ENCODE results near the gene PPP4C. TPM values are rescaled to one million over a fixed set of nuclear protein-coding genes. Genes with fewer than 3 reads are reported as not detected.

PPP4C gene
- 125 to 145 TPM (median 144 TPM) in 5 replicates for total RNA-seq (2022; extraction: Qiagen RNA extraction; ENCODE audit: low read depth)

DNA sequence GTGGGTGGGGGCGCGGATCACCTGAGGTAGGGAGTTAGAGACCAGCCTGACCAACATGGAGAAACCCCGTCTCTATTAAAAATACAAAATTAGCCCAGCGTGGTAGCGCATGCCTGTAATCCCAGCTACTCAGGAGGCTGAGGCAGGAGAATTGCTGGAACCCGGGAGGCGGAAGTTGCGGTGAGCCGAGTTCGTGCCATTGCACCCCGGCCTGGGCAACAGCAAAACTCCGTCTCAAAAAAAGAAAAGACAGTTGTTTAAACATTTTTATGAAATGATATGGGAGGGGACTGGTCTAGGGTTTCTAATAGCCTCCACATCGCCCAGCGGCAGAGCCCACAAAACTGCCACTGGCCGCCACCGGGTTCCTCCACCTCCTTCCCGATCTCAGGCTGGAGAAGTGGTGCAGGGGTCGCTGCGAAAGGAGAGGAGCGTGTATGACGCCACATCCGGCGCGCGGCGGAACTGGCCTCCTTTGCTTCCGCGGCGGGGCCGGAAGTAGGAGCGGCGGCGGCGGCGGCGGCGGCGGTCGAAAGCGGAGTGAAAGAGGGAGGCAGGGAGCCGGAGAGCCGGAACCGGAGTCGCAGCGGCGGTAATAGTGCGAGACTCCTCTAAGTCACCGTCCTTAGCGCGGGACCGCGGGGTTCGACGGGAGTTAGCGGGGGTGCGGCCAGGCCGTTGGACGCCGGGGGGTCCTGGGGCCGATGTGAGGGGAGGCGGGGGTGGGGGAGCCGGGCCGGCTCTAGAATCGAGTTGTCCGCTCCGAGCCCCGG lies at the start of gene PPP4C:
TSS of gene PPP4C (plus strand) at position 492 of the 773 bp plus-strand sequence. CDS start 384 bp downstream, outside the sequence.

GRCh38 chr16:30030841-30031413 lies 44.9 kb upstream of the PPP4C start, which contains the start of gene TLCD3B:
Gene TLCD3B (minus strand): TSS chr16:30031271. CDS start chr16:30030527, 744 bp downstream.

DNA sequence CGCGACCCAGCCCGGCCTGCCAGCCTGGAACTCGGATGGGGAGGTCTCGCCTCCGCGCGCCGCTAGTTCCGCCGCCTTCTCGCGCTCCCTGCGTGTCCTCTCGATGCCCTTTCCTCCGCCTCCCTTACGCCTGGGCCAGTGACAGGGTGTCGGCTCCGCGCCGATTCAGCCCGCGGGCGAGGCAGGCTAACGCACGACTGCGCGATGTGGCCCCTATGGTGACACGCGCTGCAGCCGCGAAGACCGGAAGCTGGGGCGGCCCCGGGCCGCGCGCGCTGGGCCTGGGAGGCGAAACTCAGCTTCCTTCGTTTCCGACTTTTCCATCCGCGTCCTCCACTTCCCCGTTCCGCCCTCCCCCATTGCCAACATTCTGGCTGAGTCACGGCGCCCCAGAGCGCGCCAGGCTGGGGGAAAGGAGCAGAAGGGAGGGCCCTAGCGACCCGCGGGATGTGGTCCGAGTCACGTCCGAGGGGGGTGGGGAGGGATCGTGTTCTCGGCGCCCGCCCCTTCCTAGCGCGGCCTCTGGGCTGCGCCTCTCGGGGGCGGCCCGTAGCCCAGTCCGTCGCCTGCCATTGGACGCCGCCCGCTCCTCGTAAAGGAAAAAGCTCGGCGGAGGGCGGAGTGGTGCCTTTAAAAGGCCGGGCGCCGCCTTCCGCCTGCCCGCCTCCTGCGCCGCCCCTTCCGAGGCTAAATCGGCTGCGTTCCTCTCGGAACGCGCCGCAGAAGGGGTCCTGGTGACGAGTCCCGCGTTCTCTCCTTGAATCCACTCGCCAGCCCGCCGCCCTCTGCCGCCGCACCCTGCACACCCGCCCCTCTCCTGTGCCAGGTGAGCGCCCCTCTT lies 10.5 kb upstream of the PPP4C start, which contains the start of gene ALDOA:
TSS of gene ALDOA (plus strand) at position 659 of the 841 bp plus-strand sequence. CDS start 1,138 bp downstream, outside the sequence.

DNA sequence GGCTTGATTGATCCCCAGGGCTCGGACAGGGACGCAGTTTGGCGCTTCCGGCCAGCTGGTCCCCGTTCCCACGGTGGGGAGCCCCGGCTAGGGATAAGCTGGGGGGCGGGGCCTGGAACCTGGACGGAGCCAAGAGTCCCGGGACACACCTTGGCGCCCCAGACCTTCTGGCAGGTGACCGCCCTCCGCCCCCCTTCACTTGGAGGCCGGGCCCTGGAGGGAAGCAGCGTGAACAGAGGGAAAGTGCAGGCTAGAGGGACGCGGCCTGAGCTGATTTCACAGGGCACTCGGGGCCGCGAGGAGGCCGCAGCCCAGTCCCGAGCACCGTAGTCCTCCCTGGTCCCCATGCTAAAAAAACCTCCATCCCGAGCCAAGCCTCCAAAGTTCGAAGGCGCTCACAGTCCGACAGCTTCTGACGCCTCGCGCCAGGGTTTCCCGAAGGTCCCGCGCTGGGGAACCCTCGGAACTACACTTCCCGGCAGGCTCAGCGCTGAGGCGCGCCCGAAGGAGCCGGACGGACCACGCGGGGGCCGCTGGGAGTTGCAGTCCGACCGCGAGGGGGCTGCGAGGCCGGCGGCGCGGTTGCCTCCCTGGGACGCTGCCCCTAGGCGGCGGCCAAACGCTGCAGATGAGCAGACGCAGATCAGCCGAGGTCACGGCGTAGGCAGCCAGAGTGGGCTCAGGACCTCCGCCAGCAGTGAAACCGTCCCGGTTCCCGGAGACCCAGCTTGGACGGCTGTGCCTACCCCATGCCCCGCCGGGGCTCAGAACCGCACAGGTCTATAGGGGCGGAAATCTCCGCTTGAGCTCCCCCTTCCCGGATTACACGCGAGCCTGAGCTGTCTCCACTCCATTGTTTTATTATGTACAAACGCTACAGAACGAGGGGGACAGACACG lies 15.9 kb downstream of the PPP4C start, which contains the start of gene TBX6:
TSS of gene TBX6 (minus strand) at position 451 of the 899 bp plus-strand sequence. CDS start 731 bp downstream, outside the sequence.

DNA sequence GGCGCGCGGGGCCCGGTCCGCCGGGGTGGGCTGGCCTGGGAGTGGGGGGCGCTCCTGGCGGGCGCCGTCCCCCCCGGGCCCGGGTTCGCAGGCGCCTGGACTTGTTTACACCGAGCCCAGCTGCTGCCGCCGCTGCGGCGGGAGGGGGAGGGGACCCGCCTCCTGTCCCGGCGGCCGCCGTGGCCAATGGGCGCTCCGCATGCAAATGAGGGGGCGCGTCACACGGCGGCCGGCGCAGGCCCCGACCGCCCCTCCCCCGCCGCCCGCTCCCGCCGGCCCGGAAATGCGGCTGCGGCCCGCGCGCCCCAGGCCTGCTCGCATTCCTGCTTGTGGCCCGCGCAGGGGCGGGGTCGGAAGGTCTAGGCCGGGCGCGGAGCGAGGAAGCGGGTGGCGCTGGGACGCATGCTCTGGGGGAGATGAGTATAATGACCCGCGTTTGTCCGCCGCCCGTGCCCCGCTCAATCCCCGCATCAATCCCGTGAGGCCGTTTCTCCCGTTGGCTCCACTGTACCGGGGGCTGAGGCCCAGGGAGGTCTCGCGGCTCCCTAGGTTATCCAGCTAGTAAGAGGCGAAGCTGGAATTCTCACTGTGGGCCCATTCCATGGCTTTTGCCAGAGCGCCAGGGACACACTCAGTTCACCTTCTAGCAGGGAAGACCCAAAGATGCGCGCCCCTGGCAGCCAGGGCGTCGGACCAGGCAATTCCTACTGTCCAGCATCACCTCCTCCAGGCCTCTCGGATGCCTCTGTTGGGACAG lies 20.5 kb downstream of the PPP4C start, which contains the start of gene YPEL3:
TSS of gene YPEL3 (minus strand) at position 109 of the 757 bp plus-strand sequence. CDS start 731 bp downstream, outside the sequence.

GRCh38 chr16:30113031-30113710 lies 37.4 kb downstream of the PPP4C start, which contains the start of gene GDPD3:
Gene GDPD3 (minus strand): TSS chr16:30113537. CDS start chr16:30113478, 59 bp downstream.

Other genes starting within 250 kb of the PPP4C start
- 63.2 to 92.0 TPM (median 89.5 TPM) in 5 replicates for gene CDIPT, start 212.8 kb upstream of the PPP4C start, total RNA-seq (2022; extraction: Qiagen RNA extraction; ENCODE audit: low read depth)
- gene SEZ6L2, start 176.4 kb upstream of the PPP4C start, total RNA-seq (2022; extraction: Qiagen RNA extraction; ENCODE audit: low read depth): 17.0 to 21.8 TPM (median 20.7 TPM) in 5 replicates
- 15.9 to 27.5 TPM (median 23.8 TPM) in 5 replicates for gene ASPHD1, start 175.5 kb upstream of the PPP4C start, total RNA-seq (2022; extraction: Qiagen RNA extraction; ENCODE audit: low read depth)
- 12.0 to 15.6 TPM (median 15.4 TPM) in 5 replicates for gene KCTD13, start 149.8 kb upstream of the PPP4C start, total RNA-seq (2022; extraction: Qiagen RNA extraction; ENCODE audit: low read depth)
- 81.2 to 101 TPM (median 94.7 TPM) in 5 replicates for gene TMEM219, start 113.9 kb upstream of the PPP4C start, total RNA-seq (2022; extraction: Qiagen RNA extraction; ENCODE audit: low read depth)
- gene TAOK2, start 102.1 kb upstream of the PPP4C start, total RNA-seq (2022; extraction: Qiagen RNA extraction; ENCODE audit: low read depth): 24.7 to 33.4 TPM (median 31.0 TPM) in 5 replicates
- gene HIRIP3, start 80.4 kb upstream of the PPP4C start, total RNA-seq (2022; extraction: Qiagen RNA extraction; ENCODE audit: low read depth): 13.9 to 14.9 TPM (median 14.3 TPM) in 5 replicates
- 95.8 to 108 TPM (median 104 TPM) in 5 replicates for gene INO80E, start 79.8 kb upstream of the PPP4C start, total RNA-seq (2022; extraction: Qiagen RNA extraction; ENCODE audit: low read depth)
- 1.7 to 2.3 TPM (median 1.9 TPM) in 5 replicates for gene DOC2A, start 65.0 kb upstream of the PPP4C start, total RNA-seq (2022; extraction: Qiagen RNA extraction; ENCODE audit: low read depth)
- not detected in 5 replicates for gene C16orf92, start 52.8 kb upstream of the PPP4C start, total RNA-seq (2022; extraction: Qiagen RNA extraction; ENCODE audit: low read depth)
- gene TLCD3B, start 44.7 kb upstream of the PPP4C start, total RNA-seq (2022; extraction: Qiagen RNA extraction; ENCODE audit: low read depth): 0.10 to 0.31 TPM (median 0.23 TPM) in 5 replicates
- gene ALDOA, start 10.2 kb upstream of the PPP4C start, total RNA-seq (2022; extraction: Qiagen RNA extraction; ENCODE audit: low read depth): 1,570 to 1,920 TPM (median 1,807 TPM) in 5 replicates
- gene TBX6, start 15.9 kb downstream of the PPP4C start, total RNA-seq (2022; extraction: Qiagen RNA extraction; ENCODE audit: low read depth): 0.13 to 0.25 TPM (median 0.18 TPM) in 5 replicates
- 5.5 to 8.8 TPM (median 8.1 TPM) in 5 replicates for gene YPEL3, start 20.2 kb downstream of the PPP4C start, total RNA-seq (2022; extraction: Qiagen RNA extraction; ENCODE audit: low read depth)
- 1.4 to 2.4 TPM (median 2.1 TPM) in 5 replicates for gene GDPD3, start 37.5 kb downstream of the PPP4C start, total RNA-seq (2022; extraction: Qiagen RNA extraction; ENCODE audit: low read depth)
- gene MAPK3, start 47.2 kb downstream of the PPP4C start, total RNA-seq (2022; extraction: Qiagen RNA extraction; ENCODE audit: low read depth): 32.6 to 35.7 TPM (median 33.8 TPM) in 5 replicates
- gene CORO1A, start 107.6 kb downstream of the PPP4C start, total RNA-seq (2022; extraction: Qiagen RNA extraction; ENCODE audit: low read depth): 2.2 to 4.3 TPM (median 3.7 TPM) in 5 replicates
- gene BOLA2B, start 117.7 kb downstream of the PPP4C start, total RNA-seq (2022; extraction: Qiagen RNA extraction; ENCODE audit: low read depth): 156 to 240 TPM (median 209 TPM) in 5 replicates
- gene SLX1A, start 117.9 kb downstream of the PPP4C start, total RNA-seq (2022; extraction: Qiagen RNA extraction; ENCODE audit: low read depth): 7.0 to 14.1 TPM (median 8.1 TPM) in 5 replicates
- 5.6 to 8.7 TPM (median 7.3 TPM) in 5 replicates for gene SULT1A3, start 123.3 kb downstream of the PPP4C start, total RNA-seq (2022; extraction: Qiagen RNA extraction; ENCODE audit: low read depth)
- 0.86 to 3.0 TPM (median 2.1 TPM) in 5 replicates for gene NPIPB13, start 172.5 kb downstream of the PPP4C start, total RNA-seq (2022; extraction: Qiagen RNA extraction; ENCODE audit: low read depth)